HG03571 (cell line): ENCODE results near the gene ANKRD28.
"Not testable (repeated sequence)": the region's sequence is repeated elsewhere in the genome, so short reads cannot be mapped to it uniquely, and the experiment has no call there.

ENCODE experiments used
- ATAC-seq: cut with Tn5 transposase; IDR thresholded peaks from one replicate; pipeline ENCODE4 v1.9.1; 2021; ENCODE audit not compliant: unreplicated experiment

Gene ANKRD28

GRCh38 chr3:15797642-15798303, at the start of gene ANKRD28:
Gene ANKRD28, minus strand, starts transcription at chr3:15797979. Its CDS starts 1,458 bp downstream, at chr3:15796521.
- no peak for ATAC-seq

GRCh38 chr3:15847239-15847638, 49.5 kb upstream of the ANKRD28 start:
- ATAC-seq, result no peak

- ATAC-seq, result no peak
Measured at GRCh38 chr3:15846606-15847005, 48.8 kb upstream of the ANKRD28 start.

- no peak for ATAC-seq
Measured at GRCh38 chr3:15845475-15845874, 47.7 kb upstream of the ANKRD28 start.

- ATAC-seq, result no peak
Measured at GRCh38 chr3:15844889-15845288, 47.1 kb upstream of the ANKRD28 start.

- not testable (repeated sequence) for ATAC-seq
Measured at GRCh38 chr3:15841091-15841973, 43.6 kb upstream of the ANKRD28 start.

GRCh38 chr3:15839568-15839967, 41.8 kb upstream of the ANKRD28 start:
- no peak for ATAC-seq

- ATAC-seq, result no peak
Measured at GRCh38 chr3:15831927-15832326, 34.1 kb upstream of the ANKRD28 start.

- ATAC-seq, result no peak
Measured at GRCh38 chr3:15825016-15825415, 27.2 kb upstream of the ANKRD28 start.

- ATAC-seq, result no peak
Measured at GRCh38 chr3:15823092-15823491, 25.3 kb upstream of the ANKRD28 start.

GRCh38 chr3:15822281-15822680, 24.5 kb upstream of the ANKRD28 start:
- ATAC-seq, result no peak

GRCh38 chr3:15820911-15821310, 23.1 kb upstream of the ANKRD28 start:
- ATAC-seq, result no peak

- no peak for ATAC-seq
Measured at GRCh38 chr3:15819576-15819975, 21.8 kb upstream of the ANKRD28 start.

- ATAC-seq, result no peak
Measured at GRCh38 chr3:15819043-15819442, 21.3 kb upstream of the ANKRD28 start.

- no peak for ATAC-seq
Measured at GRCh38 chr3:15815696-15816095, 17.9 kb upstream of the ANKRD28 start.

- not testable (repeated sequence) for ATAC-seq
Measured at GRCh38 chr3:15813079-15813478, 15.3 kb upstream of the ANKRD28 start.

GRCh38 chr3:15812183-15812582, 14.4 kb upstream of the ANKRD28 start:
- no peak for ATAC-seq

GRCh38 chr3:15810702-15811101, 12.9 kb upstream of the ANKRD28 start:
- ATAC-seq, result no peak

- ATAC-seq, result no peak
Measured at GRCh38 chr3:15809313-15809712, 11.5 kb upstream of the ANKRD28 start.

GRCh38 chr3:15808679-15809310, 11.0 kb upstream of the ANKRD28 start:
- no peak for ATAC-seq

GRCh38 chr3:15805756-15806266, 8.0 kb upstream of the ANKRD28 start:
- peak; percentile 75 for ATAC-seq
